Measurements from ENCODE around the gene POLE.

DNA sequence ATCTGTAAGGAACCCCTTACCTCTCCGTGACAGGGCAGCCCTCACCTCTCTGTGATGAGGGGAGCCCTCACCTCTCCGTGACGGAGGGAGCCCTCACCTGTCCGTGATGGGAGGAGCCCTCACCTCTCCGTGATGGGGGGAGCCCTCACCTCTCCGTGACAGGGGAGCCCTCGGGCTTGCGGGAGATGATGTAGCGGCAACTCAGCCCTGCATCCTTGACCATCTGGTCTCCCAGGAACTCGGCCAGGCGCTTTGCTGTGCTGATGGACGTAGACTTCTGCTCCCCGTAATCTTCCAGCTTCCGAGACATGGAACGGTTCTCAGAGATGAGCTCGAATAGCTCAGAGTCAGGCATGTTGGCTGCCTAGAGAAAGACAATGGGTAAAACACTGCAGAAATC lies 28.0 kb downstream of the POLE start:
- TF ChIP-seq, protein P1, sequence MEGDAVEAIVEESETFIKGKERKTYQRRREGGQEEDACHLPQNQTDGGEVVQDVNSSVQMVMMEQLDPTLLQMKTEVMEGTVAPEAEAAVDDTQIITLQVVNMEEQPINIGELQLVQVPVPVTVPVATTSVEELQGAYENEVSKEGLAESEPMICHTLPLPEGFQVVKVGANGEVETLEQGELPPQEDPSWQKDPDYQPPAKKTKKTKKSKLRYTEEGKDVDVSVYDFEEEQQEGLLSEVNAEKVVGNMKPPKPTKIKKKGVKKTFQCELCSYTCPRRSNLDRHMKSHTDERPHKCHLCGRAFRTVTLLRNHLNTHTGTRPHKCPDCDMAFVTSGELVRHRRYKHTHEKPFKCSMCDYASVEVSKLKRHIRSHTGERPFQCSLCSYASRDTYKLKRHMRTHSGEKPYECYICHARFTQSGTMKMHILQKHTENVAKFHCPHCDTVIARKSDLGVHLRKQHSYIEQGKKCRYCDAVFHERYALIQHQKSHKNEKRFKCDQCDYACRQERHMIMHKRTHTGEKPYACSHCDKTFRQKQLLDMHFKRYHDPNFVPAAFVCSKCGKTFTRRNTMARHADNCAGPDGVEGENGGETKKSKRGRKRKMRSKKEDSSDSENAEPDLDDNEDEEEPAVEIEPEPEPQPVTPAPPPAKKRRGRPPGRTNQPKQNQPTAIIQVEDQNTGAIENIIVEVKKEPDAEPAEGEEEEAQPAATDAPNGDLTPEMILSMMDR (IDR thresholded peaks at IDR 0.05; ENCODE audit: low read depth, low read length), result no peak
- TF ChIP-seq POLR2A (IDR thresholded peaks at IDR 0.05; ENCODE audit: extremely low read depth, insufficient read length), result no peak
- TF ChIP-seq, protein P2, sequence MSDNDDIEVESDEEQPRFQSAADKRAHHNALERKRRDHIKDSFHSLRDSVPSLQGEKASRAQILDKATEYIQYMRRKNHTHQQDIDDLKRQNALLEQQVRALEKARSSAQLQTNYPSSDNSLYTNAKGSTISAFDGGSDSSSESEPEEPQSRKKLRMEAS (IDR thresholded peaks at IDR 0.05; ENCODE audit: low read depth, low read length), result no peak
